IMR-90 (cell line): ENCODE results near the gene RAVER2. TPM values are rescaled to one million over a fixed set of nuclear protein-coding genes. Genes with fewer than 3 reads are reported as not detected.

Experiments
- ATAC-seq: fragments of 200-7000 bp; cut with Tn5 transposase; 2 replicates; pipeline ENCODE4 v1.9.1; 2020; ENCODE audit warnings: low read depth, mild to moderate bottlenecking, moderate library complexity
- BruUV-seq: library from RNA; stranded (reverse); fragments of 400-500 nt; replicated peaks from 2 replicates; lab custom pipeline; 2021; lab: Mats Ljungman, UMichigan
- CTCF ChIA-PET: fragments of 300-600 bp; formaldehyde crosslinking; extraction: SDS; loops from one replicate; lab custom pipeline; 2021; ENCODE audit warnings: antibody characterized with exemption; lab: Yijun Ruan, JAX
- POLR2A ChIA-PET: fragments of 300-600 bp; sonication (Branson Sonifier 250); formaldehyde crosslinking; loops from one replicate; lab custom pipeline; 2022; ENCODE audit warnings: antibody characterized with exemption; ENCODE audit not compliant: unreplicated experiment; lab: Charles Lee
- DNase-seq: peaks from one replicate; pipeline ENCODE4 v3.0.0; 2013
- H2AFZ ChIP-seq: replicated peaks from 2 replicates; pipeline ENCODE3; 2013; ENCODE audit warnings: low read length, mild to moderate bottlenecking; ENCODE audit not compliant: poor library complexity
- H2AK5ac ChIP-seq: 2 replicates; pipeline ENCODE4 v1.6.1; 2013; ENCODE audit warnings: low read depth, low read length, inconsistent platforms
- H2AK9ac ChIP-seq: replicated peaks from 2 replicates; pipeline ENCODE3; 2013; ENCODE audit warnings: mild to moderate bottlenecking, low read depth, low read length, moderate library complexity; ENCODE audit not compliant: poor library complexity
- H2BK120ac ChIP-seq: 2 replicates; pipeline ENCODE4 v1.6.1; 2013; ENCODE audit warnings: low read depth, low read length, inconsistent platforms
- H2BK15ac ChIP-seq: 3 replicates; pipeline ENCODE4 v1.6.1; 2013; ENCODE audit warnings: low read depth, low read length, inconsistent platforms
- H2BK20ac ChIP-seq: 2 replicates; pipeline ENCODE4 v1.6.1; 2013; ENCODE audit warnings: low read depth, mild to moderate bottlenecking, inconsistent platforms, low read length, moderate library complexity
- H2BK5ac ChIP-seq: 2 replicates; pipeline ENCODE4 v1.6.1; 2013; ENCODE audit warnings: mild to moderate bottlenecking, low read depth, low read length, inconsistent platforms; ENCODE audit not compliant: poor library complexity, severe bottlenecking
- H3K14ac ChIP-seq: replicated peaks from 2 replicates; pipeline ENCODE4 v1.6.1; 2013; ENCODE audit warnings: low read depth, low read length, inconsistent platforms
- H3K18ac ChIP-seq: 2 replicates; pipeline ENCODE4 v1.6.1; 2013; ENCODE audit warnings: low read depth, low read length, control low read depth
- H3K23ac ChIP-seq: 2 replicates; pipeline ENCODE4 v1.6.1; 2013; ENCODE audit warnings: low read depth, low read length, inconsistent platforms
- H3K27ac ChIP-seq: 2 replicates; pipeline ENCODE4 v1.5.1; 2013; ENCODE audit warnings: mild to moderate bottlenecking, control low read depth, low read length; ENCODE audit not compliant: insufficient read depth
- H3K27me3 ChIP-seq: 2 replicates; pipeline ENCODE4 v1.6.1; 2013; ENCODE audit warnings: low read length; ENCODE audit not compliant: control insufficient read depth, insufficient read depth
- H3K36me3 ChIP-seq: 2 replicates; pipeline ENCODE4 v1.6.1; 2013; ENCODE audit warnings: low read length, mixed read lengths; ENCODE audit not compliant: control insufficient read depth, insufficient read depth
- H3K4ac ChIP-seq: 2 replicates; pipeline ENCODE4 v1.6.1; 2013; ENCODE audit warnings: low read depth, low read length, inconsistent platforms
- H3K4me1 ChIP-seq: 2 replicates; pipeline ENCODE4 v1.6.1; 2013; ENCODE audit warnings: low read length, mixed read lengths; ENCODE audit not compliant: control insufficient read depth, insufficient read depth
- H3K4me2 ChIP-seq: 2 replicates; pipeline ENCODE4 v1.6.1; 2013; ENCODE audit warnings: low read depth, mild to moderate bottlenecking, control low read depth, low read length, moderate library complexity
- H3K4me3 ChIP-seq: 2 replicates; pipeline ENCODE4 v1.5.1; 2013; ENCODE audit warnings: low read depth, mild to moderate bottlenecking, control low read depth, low read length, moderate library complexity; ENCODE audit not compliant: insufficient read depth
- H3K56ac ChIP-seq: 2 replicates; pipeline ENCODE4 v1.6.1; 2013; ENCODE audit warnings: low read length, inconsistent platforms; ENCODE audit not compliant: insufficient read depth; ENCODE audit errors: extremely low read depth
- H3K79me1 ChIP-seq, 2 experiments: 2 replicates each; pipeline ENCODE4 v1.6.1; 2013; ENCODE audit warnings: low read length in 2 of 2, inconsistent platforms in 1 of 2, low read depth in 1 of 2
- H3K9ac ChIP-seq: 2 replicates; pipeline ENCODE4 v1.6.1; 2013; ENCODE audit warnings: low read depth, low read length, control low read depth
- H3K9me1 ChIP-seq: 2 replicates; pipeline ENCODE4 v1.6.1; 2013; ENCODE audit warnings: low read length, inconsistent platforms; ENCODE audit not compliant: insufficient read depth
- H3K9me3 ChIP-seq: 2 replicates; pipeline ENCODE4 v1.6.1; 2013; ENCODE audit warnings: low read length; ENCODE audit not compliant: control insufficient read depth, insufficient read depth
- H4K20me1 ChIP-seq: 2 replicates; pipeline ENCODE4 v1.6.1; 2013; ENCODE audit warnings: low read length, inconsistent platforms; ENCODE audit not compliant: insufficient read depth
- H4K5ac ChIP-seq: 2 replicates; pipeline ENCODE4 v1.6.1; 2013; ENCODE audit warnings: mild to moderate bottlenecking, low read depth, low read length, control low read depth
- H4K8ac ChIP-seq, 2 experiments: 2 replicates each; pipeline ENCODE4 v1.6.1; 2013; ENCODE audit warnings: low read depth in 2 of 2, low read length in 2 of 2, control low read depth in 1 of 2, inconsistent platforms in 1 of 2
- H4K91ac ChIP-seq: 2 replicates; pipeline ENCODE4 v1.6.1; 2013; ENCODE audit warnings: low read depth, low read length, inconsistent platforms; ENCODE audit not compliant: insufficient read depth
- CEBPB ChIP-seq: IDR thresholded peaks from 2 replicates; pipeline ENCODE4 v1.6.1; 2012; ENCODE audit warnings: low read depth, low read length, improper control_type of control experiment
- CHD1 ChIP-seq: IDR thresholded peaks from 2 replicates; pipeline ENCODE4 v1.6.1; 2012; ENCODE audit warnings: low read depth, low read length, improper control_type of control experiment
- CTCF ChIP-seq: conservative IDR thresholded peaks from 2 replicates; pipeline ENCODE4 v1.5.1; 2012; ENCODE audit warnings: mild to moderate bottlenecking, low read depth, low read length, improper control_type of control experiment
- ELK1 ChIP-seq: fragments of 150-350 bp; IDR thresholded peaks from 2 replicates; pipeline ENCODE4 v1.6.1; 2016; ENCODE audit warnings: low read depth, mild to moderate bottlenecking, low read length, moderate library complexity, borderline replicate concordance
- FOS ChIP-seq: fragments of 150-350 bp; IDR thresholded peaks from 2 replicates; pipeline ENCODE4 v1.6.1; 2016; ENCODE audit warnings: low read depth, low read length
- MAFK ChIP-seq: IDR thresholded peaks from 2 replicates; pipeline ENCODE4 v1.6.1; 2012; ENCODE audit warnings: low read depth, low read length, improper control_type of control experiment
- MAZ ChIP-seq: IDR thresholded peaks from 2 replicates; pipeline ENCODE4 v1.6.1; 2012; ENCODE audit warnings: low read depth, mild to moderate bottlenecking, low read length, improper control_type of control experiment, moderate library complexity, borderline replicate concordance
- MXI1 ChIP-seq: IDR thresholded peaks from 2 replicates; pipeline ENCODE4 v1.6.1; 2012; ENCODE audit warnings: low read depth, mild to moderate bottlenecking, low read length, moderate library complexity, borderline replicate concordance
- NFE2L2 ChIP-seq: fragments of 150-350 bp; IDR thresholded peaks from 2 replicates; pipeline ENCODE4 v1.6.1; 2016; ENCODE audit warnings: low read depth, mild to moderate bottlenecking, low read length
- POLR2A ChIP-seq: IDR thresholded peaks from 2 replicates; pipeline ENCODE4 v1.6.1; 2012; ENCODE audit warnings: mild to moderate bottlenecking, low read depth, low read length
- RAD21 ChIP-seq: IDR thresholded peaks from 2 replicates; pipeline ENCODE4 v1.6.1; 2012; ENCODE audit warnings: low read length, improper control_type of control experiment
- RFX5 ChIP-seq: IDR thresholded peaks from 2 replicates; pipeline ENCODE4 v1.8.0; 2012; ENCODE audit warnings: low read depth, mild to moderate bottlenecking, low read length, moderate library complexity
- SMC3 ChIP-seq: fragments of 150-350 bp; IDR thresholded peaks from 2 replicates; pipeline ENCODE4 v1.6.1; 2016; ENCODE audit warnings: low read depth, mild to moderate bottlenecking, antibody characterized with exemption, low read length, moderate library complexity
- USF2 ChIP-seq: fragments of 150-350 bp; IDR thresholded peaks from 2 replicates; pipeline ENCODE4 v1.6.1; 2017; ENCODE audit warnings: mild to moderate bottlenecking, antibody characterized with exemption, low read length, low read depth
- WGBS, 2 experiments: methylation state at CpG; one replicate each; pipeline versions ENCODE4 v1.1.5 to v1.1.7; 2013; ENCODE audit warnings: missing lambda C conversion rate in 2 of 2; ENCODE audit not compliant: insufficient read length in 1 of 2; ENCODE audit errors: extremely low coverage in 2 of 2; 5-methylcytosine and 5-hydroxymethylcytosine counted together
- dilution Hi-C: fragments of 300-500 bp; cut with HindIII; formaldehyde crosslinking; loops from one replicate; pipeline ENCODE4 v1.14.3; 2018; ENCODE audit warnings: low sequenced_read_pairs; ENCODE audit not compliant: unreplicated experiment
- in situ Hi-C: fragments of 300-500 bp; cut with MboI; formaldehyde crosslinking; loops from 3 replicates; pipeline ENCODE4 v1.14.3; 2019; ENCODE audit warnings: low sequenced_read_pairs, inconsistent platforms, mixed read lengths
- intact Hi-C: fragments of 100-400 bp; cut with micrococcal nuclease; formaldehyde crosslinking; loops from 2 replicates; pipeline ENCODE4 v1.10.0; 2022
- polyA plus RNA-seq, 3 experiments: library from polyadenylated mRNA; depleted of rRNA; stranded (reverse); fragments of >200 nt; gene quantifications; 2 replicates each; pipeline ENCODE4 v1.2.3, GENCODE V29; 2012; ENCODE audit warnings: low replicate concordance in 1 of 3
- total RNA-seq: library from RNA; depleted of rRNA; stranded (reverse); fragments of >200 nt; gene quantifications from 2 replicates; pipeline ENCODE4 v1.2.3, GENCODE V29; 2012

Gene RAVER2
- total and polyA plus RNA-seq, 2 of the 4 experiments (the other 2 are of a cell fraction) = 3.7 to 6.1 TPM

GRCh38 chr1:64877151-64877550 lies 132.3 kb downstream of the RAVER2 start:
- no peak for TF ChIP-seq MAFK
- no peak for TF ChIP-seq NFE2L2
- no peak for TF ChIP-seq CHD1
- TF ChIP-seq RFX5 = no peak
- TF ChIP-seq CTCF = no peak
- no peak for TF ChIP-seq MAZ
- no peak for TF ChIP-seq SMC3
- no peak for TF ChIP-seq MXI1
- no peak for TF ChIP-seq CEBPB
- TF ChIP-seq ELK1 = no peak
- no peak for TF ChIP-seq RAD21
- TF ChIP-seq USF2 = no peak
- no peak for TF ChIP-seq FOS
- TF ChIP-seq POLR2A = no peak
- intact Hi-C loops (loop anchor here (5.0 kb wide), 2 partner anchors 90 to 130 kb away; partner anchors contain the start of gene JAK1), in situ Hi-C loops (no loop called here), dilution Hi-C loops (no loop called here)
- Histone ChIP-seq H2AFZ (no peak overlapping the region), H3K27me3 (no peaks in the 10 kb centered on the region), H2AK5ac (no peak overlapping the region), H2BK20ac (no peak overlapping the region), H3K36me3 (peaks cover 33% of the 10 kb centered on the region), H3K23ac (no peak overlapping the region), H3K4me2 (no peak overlapping the region), H2AK9ac (no peak overlapping the region), H3K4ac (no peak overlapping the region), H4K8ac (no peak overlapping the region), H3K18ac (no peak overlapping the region), H3K56ac (no peak overlapping the region), H2BK15ac (no peak overlapping the region), H3K4me3 (no peak overlapping the region), H4K91ac (no peak overlapping the region), H2BK5ac (no peak overlapping the region), H4K20me1 (peaks cover 7% of the 10 kb centered on the region), H3K9ac (no peak overlapping the region), H3K9me1 (peaks cover 7% of the 10 kb centered on the region), H3K27ac (no peak overlapping the region), H4K5ac (no peak overlapping the region), H3K14ac (no peak overlapping the region), H3K9me3 (no peaks in the 10 kb centered on the region), H3K4me1 (peaks cover 3% of the 10 kb centered on the region), H3K79me1 (peaks cover 8 to 46% of the 10 kb centered on the region in 2 experiments), H2BK120ac (no peak overlapping the region)
- ATAC-seq (no peak), DNase-seq (no peak)
- ChIA-PET POLR2A (no interaction called here), CTCF (interaction anchor here (0.5 to 0.7 kb wide), 2 partner anchors 10 to 1013 kb away, joined by 3 read pairs; no protein-coding TSS in a partner anchor)
- BruUV-seq = no TSS peak
- WGBS, 2 experiments = no CpG with 5 or more reads among the region's 2 CpGs
